Muscle of back (tissue), 11 donors: ENCODE data around the gene CELF2. TPM values are rescaled to one million over a fixed set of nuclear protein-coding genes. Genes with fewer than 3 reads are reported as not detected.
A peak's percentile ranks its signal among the peaks of the same experiment; 100 is the strongest.

Source experiments
- DNase-seq, 3 donors: peaks; one replicate each; pipeline versions ENCODE4 v3.0.0 to v3.0.0-alpha.2; 2013
- polyA plus RNA-seq, 10 donors: library from polyadenylated mRNA; unstranded; fragments of 120-200 nt; gene quantifications; one replicate each; pipeline ENCODE4 v1.2.1, GENCODE V29; 2013; ENCODE audit not compliant: insufficient read length in 10 of 10

CELF2 gene
- polyA plus RNA-seq, 10 donors = 56.5 to 83.2 (median 67.5) TPM

GRCh38 chr10:11194859-11195586, 177.4 kb downstream of the CELF2 start:
- DNase-seq = no peak

- DNase-seq = no peak
Observed at GRCh38 chr10:11195623-11196022, 178.0 kb downstream of the CELF2 start.

GRCh38 chr10:11197266-11197712, 179.6 kb downstream of the CELF2 start:
- DNase-seq = peak in 1 of 3 donors; percentile 49

DNA sequence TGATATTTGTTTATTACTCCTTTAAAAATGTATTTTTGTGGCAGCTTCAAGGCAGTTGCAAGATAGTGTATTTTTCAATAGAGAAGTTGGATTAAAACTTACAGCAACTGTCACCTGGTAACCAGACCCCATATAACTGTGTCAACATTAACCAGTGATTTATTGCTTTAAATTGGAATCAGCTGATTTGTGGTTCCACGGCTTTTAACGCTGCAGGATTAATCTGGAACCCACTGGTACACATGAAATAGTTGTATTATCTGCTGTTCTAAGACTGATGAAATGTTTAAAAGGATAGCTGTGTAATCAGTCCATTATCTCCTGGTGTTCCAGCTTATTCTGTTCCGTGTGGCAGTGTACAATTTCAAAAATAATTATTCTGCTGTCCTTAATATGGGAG, 180.2 kb downstream of the CELF2 start:
- no peak for DNase-seq

DNA sequence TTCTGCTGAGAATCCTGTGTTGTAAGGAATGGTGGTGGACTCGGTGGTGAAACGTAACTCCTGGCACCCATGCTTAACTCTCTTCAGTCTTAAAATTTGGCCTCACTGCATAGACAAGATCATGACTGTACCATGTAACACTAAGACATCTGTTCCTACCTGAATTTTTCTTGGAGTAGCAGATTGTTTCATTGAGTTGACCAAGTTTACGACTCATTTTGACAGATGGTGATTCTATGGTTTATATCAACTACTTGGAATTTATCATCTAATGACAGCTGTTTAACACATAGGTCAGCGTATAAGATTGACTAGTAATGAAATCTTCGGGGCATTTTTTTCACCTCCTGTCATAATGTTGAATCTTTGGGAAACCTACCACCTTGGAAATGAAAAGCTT, 184.2 kb downstream of the CELF2 start:
- no peak for DNase-seq

DNA sequence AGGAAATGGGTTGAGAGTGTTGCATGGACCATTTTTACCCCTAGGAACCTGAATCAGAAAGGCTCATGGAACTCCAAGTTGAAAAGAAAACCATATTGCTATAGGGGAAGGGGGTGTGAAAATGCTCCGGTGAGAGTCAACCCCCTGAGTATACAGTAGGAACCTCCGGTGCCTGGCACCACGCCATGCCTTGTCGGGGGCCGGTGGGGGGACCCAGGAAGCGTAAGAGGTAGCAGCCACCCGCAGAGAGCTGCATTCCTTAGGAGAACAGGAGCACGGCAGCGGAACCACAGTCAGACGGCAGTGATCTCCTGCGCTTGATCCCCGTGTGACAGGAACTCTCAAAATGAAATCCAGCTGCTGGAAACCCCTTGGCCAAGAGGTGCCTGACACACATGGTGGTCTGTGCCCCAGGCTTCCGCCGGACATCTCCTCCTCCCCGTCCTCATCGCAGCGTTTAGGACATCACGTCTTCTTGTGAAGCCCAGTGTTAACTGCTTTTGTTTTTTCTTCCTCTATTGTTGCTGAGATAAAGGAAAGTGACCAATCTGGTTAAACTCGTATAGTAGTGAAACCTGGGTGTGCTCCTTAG, 186.8 kb downstream of the CELF2 start:
- DNase-seq = no peak

DNA sequence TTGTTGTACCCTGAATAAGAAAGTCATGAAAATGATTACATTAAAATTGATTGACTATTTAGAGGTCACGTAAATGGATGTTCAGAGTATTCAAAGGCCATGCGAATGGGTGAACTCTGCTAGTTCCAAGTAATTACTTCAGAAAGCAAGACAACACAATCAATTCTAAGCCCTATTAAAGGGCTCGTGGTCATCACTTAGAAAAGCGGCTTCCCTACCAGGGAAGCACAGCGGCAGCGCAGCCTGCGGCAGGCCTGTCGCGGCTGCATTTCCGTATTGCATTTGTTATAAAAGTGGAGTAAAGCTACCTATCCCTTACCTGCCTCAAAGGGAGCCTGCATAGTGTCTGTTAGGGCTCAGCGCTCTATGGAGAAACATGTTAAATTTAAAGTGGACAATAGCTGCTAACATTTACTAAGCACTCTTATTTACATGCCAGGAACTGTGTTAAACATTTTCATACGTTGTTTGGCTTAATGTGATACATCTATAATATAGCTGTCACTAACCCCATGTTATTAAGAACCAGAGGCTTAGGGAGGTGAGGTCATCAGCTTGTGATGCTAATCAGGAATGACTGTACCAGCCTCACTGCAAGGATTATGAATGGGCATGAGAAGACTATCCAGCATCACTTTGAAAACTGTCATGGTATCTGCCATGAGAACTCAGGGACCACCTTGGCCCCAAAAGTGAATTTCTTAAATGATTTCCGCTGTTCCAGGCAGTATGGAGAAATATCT, 187.5 kb downstream of the CELF2 start:
- DNase-seq = no peak

- no peak for DNase-seq
Observed at GRCh38 chr10:11206676-11207559, 189.2 kb downstream of the CELF2 start.

GRCh38 chr10:11207560-11207844, 189.8 kb downstream of the CELF2 start:
- DNase-seq = peak in 2 of 3 donors; percentile 34 to 35

GRCh38 chr10:11208243-11208642, 190.6 kb downstream of the CELF2 start:
- no peak for DNase-seq

- DNase-seq = no peak
Observed at GRCh38 chr10:11208908-11209829, 191.5 kb downstream of the CELF2 start.

DNA sequence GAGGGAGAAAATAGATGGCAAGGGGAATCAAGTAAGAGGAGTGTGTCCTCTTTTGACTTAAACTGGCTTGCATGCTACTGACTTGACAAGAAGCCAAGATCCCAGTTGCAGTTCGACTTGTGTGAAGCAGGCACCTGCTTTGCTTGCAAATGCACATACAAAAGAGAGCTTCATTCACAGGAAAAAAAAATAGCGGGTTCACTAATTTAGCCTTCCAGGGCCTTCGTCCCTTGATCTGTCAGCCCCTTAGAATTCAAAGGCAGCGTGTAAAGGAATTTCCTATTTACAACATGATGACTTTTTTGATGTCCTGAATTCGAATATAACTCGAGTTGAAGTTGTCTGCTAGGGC, 192.1 kb downstream of the CELF2 start:
- DNase-seq = peak; percentile 44 to 60 (median 49)

DNA sequence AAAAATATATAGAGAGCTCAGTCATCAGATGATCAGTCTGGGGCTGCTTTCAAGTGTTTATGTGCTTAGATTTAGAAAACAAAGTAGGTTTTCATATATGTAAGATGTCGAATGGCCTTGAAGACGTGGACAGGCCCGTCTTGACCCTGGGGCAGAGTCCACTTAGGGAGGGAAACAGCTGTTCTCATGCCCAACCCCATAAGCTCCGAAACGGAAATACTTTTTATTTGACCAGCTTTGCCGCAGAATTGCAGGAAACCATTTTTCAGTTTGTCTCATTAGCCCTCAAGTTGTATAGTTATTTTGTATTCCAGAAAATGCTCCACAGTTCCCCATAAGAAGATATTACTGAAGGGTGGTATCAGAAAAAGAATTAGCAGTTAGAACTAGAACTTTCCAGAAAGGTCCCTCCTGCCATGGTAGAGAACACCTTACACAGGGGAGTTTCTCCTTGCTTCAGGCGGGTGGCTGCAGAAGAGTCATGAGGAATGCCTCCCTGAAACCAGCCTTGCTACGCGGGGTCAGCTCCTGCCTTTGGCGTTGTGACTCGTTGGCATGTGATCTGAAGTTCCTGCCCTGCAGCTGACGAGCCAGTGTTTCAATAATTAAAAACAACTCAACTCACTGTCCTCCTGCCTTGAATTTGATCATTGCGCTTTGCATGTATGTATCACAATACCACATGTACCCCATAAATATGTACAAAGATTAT, 192.7 kb downstream of the CELF2 start:
- DNase-seq = peak in 1 of 3 donors; percentile 22

DNA sequence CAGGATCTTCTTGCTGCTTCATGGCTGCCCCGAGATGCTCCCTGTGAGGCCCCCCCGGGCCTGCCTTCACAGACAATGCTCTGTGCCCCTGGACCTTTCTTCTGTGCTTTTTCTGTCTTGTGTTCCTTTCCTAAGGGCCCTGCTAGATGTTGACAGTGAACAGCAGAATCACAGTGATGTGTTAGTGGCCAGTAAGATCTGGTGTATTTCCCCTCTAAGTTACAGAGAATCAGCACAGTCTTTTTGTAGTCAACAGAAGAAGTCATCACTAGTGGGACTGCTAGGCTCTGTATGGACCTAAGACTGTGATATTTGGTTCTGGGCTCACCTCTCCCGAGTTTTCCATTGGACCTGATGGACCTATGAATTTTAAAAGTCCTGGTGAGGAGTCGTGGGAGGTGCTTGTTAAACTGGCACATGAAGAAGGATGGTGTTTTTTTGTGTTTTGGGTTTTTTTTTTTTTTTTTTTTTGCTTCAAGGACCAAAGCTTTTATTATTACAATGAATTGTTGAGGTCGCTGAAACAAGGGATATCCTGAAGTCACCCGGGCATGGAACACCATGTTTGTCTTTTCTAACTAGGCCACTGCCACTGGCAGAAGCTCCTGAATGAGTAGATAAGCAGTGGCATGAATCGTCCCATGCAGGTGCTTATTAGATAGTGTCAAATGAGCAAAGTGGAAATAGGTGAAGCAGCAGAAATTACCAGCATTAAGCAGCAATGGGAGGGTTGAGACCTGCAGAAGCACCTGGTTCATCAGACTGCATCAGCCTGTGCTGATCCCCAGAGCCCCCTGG, 194.8 kb downstream of the CELF2 start:
- DNase-seq = no peak

DNA sequence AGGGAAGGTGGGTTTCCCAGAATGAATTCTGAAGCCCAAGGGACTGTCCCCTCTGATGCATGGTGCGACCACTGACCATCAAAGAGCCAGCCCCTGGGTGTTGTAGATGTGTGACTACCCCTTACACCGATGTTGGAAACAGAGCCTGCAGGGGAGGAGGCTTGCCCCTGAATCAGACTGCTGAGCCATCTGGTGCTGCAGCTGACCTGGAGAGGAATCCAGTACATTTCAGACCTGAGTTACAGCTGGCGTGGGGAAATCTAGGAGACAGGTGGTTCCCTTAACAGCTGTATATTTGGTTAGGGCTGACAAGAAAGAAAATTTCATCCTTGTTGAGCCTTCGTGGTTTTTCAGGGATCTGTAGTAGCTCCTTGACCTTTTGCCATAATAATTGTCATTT, 195.5 kb downstream of the CELF2 start:
- peak in 2 of 3 donors; percentile 11 to 19 for DNase-seq

DNA sequence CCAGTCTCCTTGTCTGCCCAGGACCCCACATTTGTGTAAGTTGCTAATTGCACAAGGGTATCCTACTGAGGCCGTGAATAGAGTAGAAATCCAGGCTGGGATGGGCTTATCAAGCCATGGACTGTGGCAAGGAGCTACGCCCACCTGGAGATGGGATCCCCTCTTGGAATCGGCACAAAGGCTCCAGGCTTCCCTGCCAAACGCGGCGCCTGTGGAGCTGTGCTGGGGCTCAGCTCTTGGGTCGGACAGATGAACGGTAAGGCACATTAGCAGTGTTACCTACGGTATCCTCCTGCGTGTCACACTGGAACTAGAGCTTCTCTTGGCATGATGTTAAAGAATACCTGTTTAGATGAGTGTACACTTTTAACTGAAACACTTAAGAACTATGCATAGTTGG, 196.7 kb downstream of the CELF2 start:
- DNase-seq = no peak

DNA sequence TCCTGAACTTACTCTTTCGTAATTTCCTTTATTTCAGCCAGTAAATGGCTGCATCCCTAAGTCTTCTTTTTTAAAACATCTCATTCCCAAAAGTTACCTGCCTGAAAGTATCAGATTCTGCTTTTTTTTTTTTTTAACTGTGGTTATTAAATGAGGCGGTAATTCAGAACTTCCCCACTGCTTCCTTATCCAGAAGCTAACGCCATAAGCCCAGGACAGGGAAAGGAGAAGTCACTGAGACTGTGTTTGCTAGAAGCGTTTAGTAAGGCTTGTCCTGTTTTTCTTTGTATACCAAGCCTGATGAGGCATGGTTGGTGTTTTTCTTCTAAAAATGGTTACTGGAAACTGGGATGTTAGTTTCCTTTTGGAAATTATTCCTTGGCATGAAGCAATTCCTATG, 197.8 kb downstream of the CELF2 start:
- no peak for DNase-seq

GRCh38 chr10:11217521-11217920, 199.8 kb downstream of the CELF2 start:
- DNase-seq = no peak

DNA sequence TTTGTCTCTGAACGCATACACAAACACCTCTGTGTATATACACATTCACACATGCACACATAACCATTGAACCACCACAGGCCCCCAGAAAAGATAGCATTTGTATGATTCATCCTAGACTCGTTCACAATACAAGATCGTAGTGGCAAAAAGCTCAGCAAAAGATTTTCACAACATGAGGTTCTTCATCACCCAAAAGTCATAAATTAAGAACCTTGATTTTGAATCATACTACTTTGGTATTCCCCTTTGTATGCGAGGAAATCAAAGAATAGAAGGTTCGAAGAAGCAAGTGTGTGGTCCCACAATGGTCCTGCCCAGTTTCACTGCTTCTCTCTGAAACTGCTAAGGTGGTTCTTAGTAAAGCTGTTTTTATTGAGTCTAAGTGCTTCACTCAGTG, 200.7 kb downstream of the CELF2 start:
- no peak for DNase-seq

DNA sequence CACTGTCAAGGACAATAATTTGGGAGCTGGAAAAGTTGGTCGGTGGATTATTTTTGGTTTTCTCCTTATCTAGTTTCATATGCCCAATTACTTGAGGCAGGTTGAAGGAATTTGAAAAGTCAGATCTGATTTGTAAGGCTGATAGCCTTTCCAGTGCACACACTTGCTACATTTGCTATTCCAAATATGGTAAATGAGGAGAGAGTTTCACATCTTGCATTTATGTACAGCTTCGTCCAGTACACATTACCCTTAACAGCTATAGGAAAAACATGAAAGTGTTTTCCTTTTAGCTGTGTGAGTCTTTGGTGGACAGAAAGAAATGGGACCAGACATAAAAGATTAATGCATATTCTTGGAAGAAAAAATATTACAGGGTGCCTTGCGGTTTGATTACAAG, 201.8 kb downstream of the CELF2 start:
- DNase-seq = no peak
